GM12878 (cell line): ENCODE data around the gene CCL7. TPM values are rescaled to one million over a fixed set of nuclear protein-coding genes. Genes with fewer than 3 reads are reported as not detected.

Experiments used
- ATAC-seq: fragments of 200-7000 bp; cut with Tn5 transposase; 3 replicates; pipeline ENCODE4 v1.9.1; 2020; ENCODE audit warnings: mild to moderate bottlenecking, moderate library complexity
- BruUV-seq: library from RNA; stranded (reverse); fragments of 400-500 nt; replicated peaks from 2 replicates; lab custom pipeline; 2021; lab: Mats Ljungman, UMichigan
- CTCF ChIA-PET: fragments of 300-600 bp; sonication (Branson Sonifier 250); formaldehyde crosslinking; extraction: SDS; loops from one replicate; lab custom pipeline; 2021; ENCODE audit warnings: inconsistent platforms; lab: Yijun Ruan, JAX
- POLR2A ChIA-PET: fragments of 350-600 bp; formaldehyde crosslinking; extraction: SDS; loops from one replicate; lab custom pipeline; 2021; ENCODE audit warnings: inconsistent platforms; lab: Charles Lee
- RAD21 ChIA-PET: fragments of 300-600 bp; sonication (Branson Sonifier 250); formaldehyde crosslinking; loops from one replicate; lab custom pipeline; 2023; ENCODE audit warnings: antibody characterized with exemption; ENCODE audit not compliant: unreplicated experiment; lab: Charles Lee
- SMC1A ChIA-PET: fragments of 300-600 bp; sonication (Branson Sonifier 250); formaldehyde crosslinking; loops from one replicate; lab custom pipeline; 2023; ENCODE audit not compliant: unreplicated experiment, uncharacterized antibody; lab: Charles Lee
- DNase-seq: peaks from one replicate; pipeline ENCODE4 v3.0.0-alpha.2; 2011; ENCODE audit warnings: low read depth, low spot score
- FAIRE-seq: peaks from 3 replicates; lab custom pipeline; 2011; peaks lifted over from hg19 to GRCh38; lab: Jason Lieb, UNC
- H2AFZ ChIP-seq: 2 replicates; pipeline ENCODE4 v1.6.0; 2011; ENCODE audit warnings: low read depth, low read length, control low read depth; ENCODE audit not compliant: control insufficient read depth
- H3K27ac ChIP-seq: 2 replicates; pipeline ENCODE4 v1.5.1; 2011; ENCODE audit warnings: control low read depth; ENCODE audit not compliant: control insufficient read depth, insufficient read depth
- H3K27me3 ChIP-seq, 2 experiments: replicated peaks in 1 of 2; 2 replicates each; pipeline versions ENCODE4 v1.6.0 to v1.6.1; 2011; ENCODE audit warnings: low read length in 1 of 2; ENCODE audit not compliant: control insufficient read depth in 2 of 2, insufficient read depth in 2 of 2
- H3K36me3 ChIP-seq, 2 experiments: 2 replicates each; pipeline ENCODE4 v1.5.1; 2011; ENCODE audit warnings: low read length in 1 of 2; ENCODE audit not compliant: control insufficient read depth in 2 of 2, insufficient read depth in 2 of 2
- H3K4me1 ChIP-seq: 2 replicates; pipeline ENCODE4 v1.6.1; 2011; ENCODE audit warnings: mild to moderate bottlenecking, low read length, moderate library complexity, mixed read lengths; ENCODE audit not compliant: control insufficient read depth, insufficient read depth
- H3K4me2 ChIP-seq: 2 replicates; pipeline ENCODE4 v1.6.0; 2011; ENCODE audit warnings: control low read depth; ENCODE audit not compliant: control insufficient read depth, insufficient read depth
- H3K4me3 ChIP-seq: fragments of 200-600 bp; sonication (generic); 2 replicates; pipeline ENCODE4 v1.5.1; 2016
- H3K79me2 ChIP-seq: 2 replicates; pipeline ENCODE4 v1.6.0; 2011; ENCODE audit warnings: low read length; ENCODE audit not compliant: control insufficient read depth, insufficient read depth
- H3K9ac ChIP-seq: 2 replicates; pipeline ENCODE4 v1.8.0; 2011; ENCODE audit warnings: low read length, control low read depth, mixed read lengths; ENCODE audit not compliant: control insufficient read depth, insufficient read depth
- H3K9me3 ChIP-seq: replicated peaks from 3 replicates; pipeline ENCODE4 v1.5.1; 2011; ENCODE audit warnings: mild to moderate bottlenecking, low read length; ENCODE audit not compliant: control insufficient read depth, insufficient read depth
- H4K20me1 ChIP-seq: 2 replicates; pipeline ENCODE4 v1.6.0; 2011; ENCODE audit not compliant: control insufficient read depth, insufficient read depth
- BCL11A ChIP-seq: IDR thresholded peaks from 2 replicates; pipeline ENCODE4 v1.6.1; 2011; ENCODE audit warnings: low read depth, low read length
- BHLHE40 ChIP-seq, 2 experiments: fragments of 450-650 bp in 1 of 2; IDR thresholded peaks; 2 replicates each; pipeline ENCODE4 v1.6.1; 2011 to 2017; ENCODE audit warnings: low read depth in 2 of 2, borderline replicate concordance in 1 of 2, improper control_type of control experiment in 1 of 2, low read length in 1 of 2, mild to moderate bottlenecking in 1 of 2
- CUX1 ChIP-seq: IDR thresholded peaks from 2 replicates; pipeline ENCODE4 v1.6.1; 2012; ENCODE audit warnings: improper control_type of control experiment, low read depth, low read length; ENCODE audit not compliant: insufficient replicate concordance
- DPF2 ChIP-seq: fragments of 450-650 bp; IDR thresholded peaks from 2 replicates; pipeline ENCODE4 v1.6.1; 2017; ENCODE audit warnings: mild to moderate bottlenecking
- FOXK2 ChIP-seq: fragments of 450-650 bp; IDR thresholded peaks from 2 replicates; pipeline ENCODE4 v1.6.1; 2017; ENCODE audit warnings: mild to moderate bottlenecking, moderate library complexity
- FOXM1 ChIP-seq: IDR thresholded peaks from 2 replicates; pipeline ENCODE4 v1.6.1; 2012; ENCODE audit warnings: low read depth, mild to moderate bottlenecking, inconsistent platforms, low read length, moderate library complexity
- HDGF ChIP-seq: fragments of 450-650 bp; IDR thresholded peaks from 2 replicates; pipeline ENCODE4 v1.6.1; 2016; ENCODE audit warnings: antibody characterized with exemption
- IRF4 ChIP-seq: IDR thresholded peaks from 2 replicates; pipeline ENCODE4 v1.6.1; 2011; ENCODE audit warnings: low read depth, low read length
- JUND ChIP-seq: IDR thresholded peaks from 2 replicates; pipeline ENCODE4 v1.6.1; 2012; ENCODE audit warnings: low read depth, mild to moderate bottlenecking, low read length, improper control_type of control experiment, moderate library complexity
- MYB ChIP-seq: fragments of 150-350 bp; IDR thresholded peaks from 2 replicates; pipeline ENCODE4 v1.6.1; 2014; ENCODE audit warnings: mild to moderate bottlenecking, low read depth, low read length, borderline replicate concordance
- NR2F1 ChIP-seq: fragments of 450-650 bp; conservative IDR thresholded peaks from 2 replicates; pipeline ENCODE4 v1.6.1; 2017; ENCODE audit warnings: mild to moderate bottlenecking
- PAX8 ChIP-seq: fragments of 450-650 bp; IDR thresholded peaks from 2 replicates; pipeline ENCODE4 v1.6.1; 2017; ENCODE audit warnings: mild to moderate bottlenecking, moderate library complexity
- USF1 ChIP-seq: IDR thresholded peaks from 2 replicates; pipeline ENCODE4 v1.6.1; 2011; ENCODE audit warnings: borderline replicate concordance, low read depth, mild to moderate bottlenecking, moderate library complexity, mixed read lengths, low read length; ENCODE audit not compliant: insufficient read depth; ENCODE audit errors: extremely low read length
- ZBED1 ChIP-seq: IDR thresholded peaks from 2 replicates; pipeline ENCODE4 v1.6.1; 2016; ENCODE audit warnings: borderline replicate concordance
- ZNF207 ChIP-seq: fragments of 450-650 bp; IDR thresholded peaks from 2 replicates; pipeline ENCODE4 v1.6.1; 2014; ENCODE audit warnings: antibody characterized with exemption, mild to moderate bottlenecking, borderline replicate concordance
- WGBS: methylation state at CpG from one replicate; pipeline ENCODE4 v1.1.6; 2016; ENCODE audit warnings: low lambda C conversion rate; ENCODE audit not compliant: insufficient replicate concordance, insufficient coverage; ENCODE audit errors: missing lambda C conversion rate; 5-methylcytosine and 5-hydroxymethylcytosine counted together
- in situ Hi-C: fragments of 300-500 bp; cut with MboI; formaldehyde crosslinking; loops from 9 replicates; pipeline ENCODE4 v1.14.3; 2018; ENCODE audit warnings: mixed read lengths
- intact Hi-C: fragments of 100-400 bp; cut with micrococcal nuclease; formaldehyde crosslinking; loops from one replicate; pipeline ENCODE4 v1.14.2; 2022; ENCODE audit not compliant: unreplicated experiment
- polyA plus RNA-seq, 11 experiments: library from polyadenylated mRNA; depleted of rRNA in 4 of 11; unstranded in 6 of 11; stranded (reverse) in 5 of 11; fragments of >200 nt; fragmentation: Nextera tagmentation in 4 of 11; fragmentation: Illumina TruSeq in 1 of 11; extraction: Ambion mirVana in 4 of 11; extraction: Trizol in 1 of 11; gene quantifications; 1 replicate in 1 of 11; 2 replicates in 10 of 11; pipeline versions ENCODE4 v1.2.1 to v1.2.3, GENCODE V29; 2011 to 2016; ENCODE audit warnings: inconsistent platforms in 2 of 11, missing spikeins in 2 of 11, low read depth in 1 of 11
- total RNA-seq, 4 experiments: library from RNA; depleted of rRNA in 3 of 4; stranded (reverse); fragments of >200 nt in 3 of 4; fragmentation: Illumina TruSeq in 1 of 4; extraction: Trizol in 1 of 4; gene quantifications; 2 replicates each; pipeline versions ENCODE4 v1.2.1 to v1.2.3, GENCODE V29; 2013 to 2021

CCL7 gene
- total and polyA plus RNA-seq, 10 of the 15 experiments (the other 5 are each of a cell fraction or from before 2014, with no cell fraction given): not detected

DNA sequence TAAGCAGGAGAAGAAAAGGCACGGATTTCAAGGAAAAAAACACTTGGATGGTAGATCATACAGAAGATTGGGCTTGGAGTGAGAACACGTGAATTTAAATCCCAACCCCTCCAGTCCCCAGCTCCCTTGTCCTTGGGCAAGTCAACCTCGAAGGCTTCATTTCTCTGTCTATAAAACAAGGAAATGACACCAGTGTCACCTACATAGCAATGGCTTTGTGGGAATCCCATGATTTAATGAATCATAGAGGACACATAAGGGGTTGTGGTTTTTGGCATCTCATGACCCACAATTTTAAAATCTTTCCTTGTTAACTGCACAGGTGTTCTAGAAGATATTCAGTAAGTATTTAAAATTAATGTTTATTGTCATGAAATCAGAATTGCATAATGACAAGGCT lies 23.1 kb upstream of the CCL7 start:
- 0% methylated on average over 3 of the region's 3 CpGs for WGBS
- intact Hi-C loops (no loop called here), in situ Hi-C loops (no loop called here)
- ChIA-PET CTCF (no interaction called here), RAD21 (no interaction called here), POLR2A (no interaction called here), SMC1A (no interaction called here)
- DNase-seq: no peak
- H3K4me1 ChIP-seq: peaks cover 29% of the 10 kb centered on the region
- no TSS peak for BruUV-seq
- no peak overlapping the region for H3K4me2 ChIP-seq
- H3K4me3 ChIP-seq: no peak overlapping the region
- H2AFZ ChIP-seq: no peak overlapping the region
- no peak overlapping the region for H3K9ac ChIP-seq
- H3K79me2 ChIP-seq: no peaks in the 10 kb centered on the region
- TF ChIP-seq DPF2 (no peak), HDGF (no peak), USF1 (no peak), ZBED1 (no peak), BCL11A (no peak), MYB (no peak), BHLHE40 (IDR thresholded peaks at IDR 0.05; ENCODE audit: borderline replicate concordance in 1 of 2, low read depth in 2 of 2, low read length in 1 of 2) (no peak), FOXK2 (no peak), CUX1 (no peak), PAX8 (no peak), FOXM1 (no peak), IRF4 (no peak), ZNF207 (no peak), JUND (no peak), NR2F1 (no peak)
- no peaks in the 10 kb centered on the region for H4K20me1 ChIP-seq
- H3K36me3 ChIP-seq: no peaks in the 10 kb centered on the region
- no peaks in the 10 kb centered on the region; the same call in 2 of the 3 replicates for H3K9me3 ChIP-seq
- peaks cover 0 to 2% of the 10 kb centered on the region in 2 experiments; a peak in 1 of 4 replicates for H3K27me3 ChIP-seq
- FAIRE-seq: no peak
- ATAC-seq: no peak
- H3K27ac ChIP-seq: no peak overlapping the region
